ENCODE results near the gene KIRREL1.

KIRREL1 gene

GRCh38 chr1:158037008-158037865, 43.8 kb downstream of the KIRREL1 start:
- DNase-seq = no peak

- no peak for DNase-seq
Observed at GRCh38 chr1:158037866-158038359, 44.5 kb downstream of the KIRREL1 start.

- DNase-seq = no peak
Observed at GRCh38 chr1:158038793-158039192, 45.3 kb downstream of the KIRREL1 start.

- DNase-seq = no peak
Observed at GRCh38 chr1:158039380-158039779, 45.9 kb downstream of the KIRREL1 start.

DNA sequence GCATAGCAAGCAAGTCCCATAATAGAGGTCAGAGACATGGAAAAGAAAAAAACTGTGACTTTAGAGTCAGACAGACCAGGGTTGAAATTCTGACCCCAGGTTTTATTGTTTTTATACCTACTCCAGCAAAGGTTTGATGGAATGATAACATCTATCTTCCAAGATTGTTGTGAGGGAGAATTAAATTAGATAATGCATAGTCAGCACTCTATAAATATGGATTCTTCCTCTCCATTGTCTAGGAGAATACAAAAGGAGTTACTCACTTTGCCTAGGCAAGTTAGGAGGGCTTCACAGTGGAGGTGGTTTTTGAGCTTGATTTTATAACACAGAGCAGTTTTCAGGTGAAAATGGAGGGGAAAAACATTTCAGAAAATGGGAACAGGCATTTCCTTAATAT, 46.9 kb downstream of the KIRREL1 start:
- DNase-seq = no peak

- no peak for DNase-seq
Observed at GRCh38 chr1:158043232-158043631, 49.8 kb downstream of the KIRREL1 start.

- no peak for DNase-seq
Observed at GRCh38 chr1:158045639-158046038, 52.2 kb downstream of the KIRREL1 start.

DNA sequence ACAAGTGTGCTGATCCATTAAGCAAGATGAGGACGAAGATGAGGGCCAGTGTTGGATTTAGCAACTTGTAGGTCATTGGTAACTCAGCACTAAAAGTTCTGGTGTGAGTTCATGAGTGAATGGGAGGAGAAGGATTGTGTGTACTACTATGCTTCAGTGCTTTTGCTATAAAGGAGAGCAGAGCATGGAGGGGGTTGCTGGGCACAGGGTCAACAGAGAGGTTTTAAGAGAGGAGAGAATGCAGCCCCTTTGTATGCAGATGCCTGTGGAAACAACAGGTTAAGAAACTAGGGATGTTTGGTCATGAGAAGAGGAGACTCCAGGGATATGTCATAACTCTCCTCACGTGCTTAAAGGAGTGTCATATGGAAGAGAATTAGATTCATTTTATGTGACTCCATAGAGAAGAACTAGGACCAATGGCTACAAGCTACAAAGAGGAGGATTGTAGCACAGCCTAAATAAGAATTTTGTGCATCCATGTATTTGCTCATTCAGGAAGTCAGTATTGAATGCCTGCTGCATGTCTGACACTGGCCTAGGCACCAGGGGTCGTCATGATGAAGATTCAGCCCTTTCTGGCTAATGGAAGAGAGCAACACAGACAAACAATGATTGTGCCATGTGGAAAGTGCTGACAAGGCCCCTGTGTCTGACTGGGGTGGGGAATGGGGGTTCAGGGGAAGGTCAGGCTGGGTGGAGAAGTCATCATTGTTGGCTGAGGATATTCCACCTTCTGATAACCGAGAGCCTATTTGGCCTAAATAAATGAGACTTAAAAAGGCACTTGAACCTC, 53.5 kb downstream of the KIRREL1 start:
- no peak for DNase-seq

GRCh38 chr1:158048371-158049067, 55.1 kb downstream of the KIRREL1 start:
- no peak for DNase-seq

DNA sequence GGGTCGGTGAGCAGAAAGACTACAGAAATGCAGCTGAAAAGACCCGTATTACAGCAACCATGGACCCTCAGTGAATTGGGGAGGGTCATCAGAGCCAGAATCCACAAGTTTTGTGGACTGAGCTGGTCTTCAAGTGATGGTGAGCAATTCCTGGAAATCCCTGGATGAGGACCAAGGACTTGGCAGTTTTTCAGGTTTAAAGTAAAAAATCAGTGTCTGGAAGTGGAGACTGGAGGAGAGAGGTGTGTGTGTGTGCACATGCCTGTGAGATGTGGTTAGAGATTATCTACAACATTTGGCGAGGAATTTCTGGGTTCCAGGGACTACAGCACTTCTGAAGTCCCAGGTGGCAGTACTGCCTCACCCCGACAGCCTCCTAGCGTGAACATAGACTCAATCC, 56.4 kb downstream of the KIRREL1 start:
- no peak for DNase-seq

- DNase-seq = no peak
Observed at GRCh38 chr1:158053276-158053675, 59.8 kb downstream of the KIRREL1 start.

- DNase-seq = no peak
Observed at GRCh38 chr1:158054721-158055120, 61.3 kb downstream of the KIRREL1 start.

- DNase-seq = peak in 1 of 2 donors; percentile 93
Observed at GRCh38 chr1:158055854-158056253, 62.4 kb downstream of the KIRREL1 start.

- DNase-seq = no peak
Observed at GRCh38 chr1:158056498-158056897, 63.1 kb downstream of the KIRREL1 start.

DNA sequence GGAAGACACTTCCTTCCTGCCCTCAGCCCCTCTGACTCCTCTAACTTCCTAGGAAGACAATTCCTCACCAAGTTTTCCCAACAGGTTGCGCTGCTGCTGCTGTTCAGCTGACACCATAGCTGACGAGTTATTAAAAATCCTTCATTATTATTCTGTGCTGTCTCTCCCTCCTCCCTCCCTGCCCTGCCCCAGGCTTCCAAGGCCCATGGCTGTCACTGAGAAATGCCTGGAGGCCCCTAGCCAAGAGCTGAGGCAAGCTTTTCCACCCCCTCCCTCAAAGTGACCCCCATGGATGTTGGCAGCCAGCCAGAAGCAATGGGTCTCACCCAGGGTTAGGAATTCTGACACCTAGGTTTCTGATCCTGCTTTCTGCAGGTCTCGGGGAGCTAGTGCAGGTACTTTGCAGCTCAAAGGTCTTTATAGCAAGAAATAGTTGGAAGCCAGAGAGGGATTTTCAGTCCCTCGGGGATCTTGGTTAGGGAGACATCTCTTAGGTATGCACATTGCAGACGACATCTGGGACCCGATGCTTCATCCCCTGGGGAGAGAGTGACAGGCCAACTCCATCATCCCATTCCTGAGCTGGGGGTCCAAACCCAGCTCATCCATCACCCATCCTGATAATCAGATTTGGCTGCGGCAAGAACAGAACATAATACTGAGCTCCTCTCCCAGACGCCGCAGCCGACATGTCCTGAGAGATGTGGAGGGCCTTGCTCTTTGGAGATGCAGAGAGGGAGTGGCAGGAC, 65.0 kb downstream of the KIRREL1 start:
- no peak for DNase-seq

- DNase-seq = no peak
Observed at GRCh38 chr1:158059984-158060383, 66.5 kb downstream of the KIRREL1 start.

DNA sequence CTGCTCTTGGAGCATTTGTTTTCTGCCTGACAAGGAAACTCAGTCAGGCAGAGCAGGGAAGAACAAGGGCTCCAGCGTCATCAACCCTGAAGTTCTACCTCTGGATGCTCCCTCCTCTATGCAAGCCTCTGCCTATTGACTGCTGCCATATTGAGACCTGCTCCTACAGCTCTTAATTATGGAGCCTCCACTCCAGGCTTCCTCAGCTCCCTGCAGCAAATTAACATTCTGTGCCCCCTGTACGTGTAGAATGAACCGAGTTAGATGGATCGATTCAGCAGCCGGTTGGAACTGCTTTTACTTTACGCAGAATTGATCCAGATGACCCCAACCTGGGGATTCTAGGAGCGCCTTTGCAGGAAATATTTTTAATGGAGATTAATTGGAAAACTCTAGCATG, 68.7 kb downstream of the KIRREL1 start:
- DNase-seq = no peak

DNA sequence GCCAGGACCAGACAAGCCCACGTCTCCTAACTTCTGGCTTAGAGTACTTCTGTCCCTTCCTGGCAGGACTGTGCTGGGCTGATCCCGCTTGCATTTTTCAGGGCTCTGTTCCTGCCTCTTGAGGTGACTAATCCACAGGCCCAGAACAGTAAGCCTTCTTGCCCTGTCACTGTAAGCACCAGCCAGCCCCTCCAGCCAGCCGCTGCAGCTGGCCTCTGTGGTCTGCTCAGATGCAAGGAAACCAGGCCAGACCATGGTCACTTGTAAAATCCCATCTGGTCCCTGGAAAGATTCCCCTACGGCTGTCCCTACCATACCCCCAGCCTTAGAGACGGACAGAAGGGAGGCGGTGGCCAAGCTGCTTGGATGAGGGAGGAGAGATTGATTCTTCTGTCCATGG, 74.2 kb downstream of the KIRREL1 start:
- DNase-seq = no peak

DNA sequence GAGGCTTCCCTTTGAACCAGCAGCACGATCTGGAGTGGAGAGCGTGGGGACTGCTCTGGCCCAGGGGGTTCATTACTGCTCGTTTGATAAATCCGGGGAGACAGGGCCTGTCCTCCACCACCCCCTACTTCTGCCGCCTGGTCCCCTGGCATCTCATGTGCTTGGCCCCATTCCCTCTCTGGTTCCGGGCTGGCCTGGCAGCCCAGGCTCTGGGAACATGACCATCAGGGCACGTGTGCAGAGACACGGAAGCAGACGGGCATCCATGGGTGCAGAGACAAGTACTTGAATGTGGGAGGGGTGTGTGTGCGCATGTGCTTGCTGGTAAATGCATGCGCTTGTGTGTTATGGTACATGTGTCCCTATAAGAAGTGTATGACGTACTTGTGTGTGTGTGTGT, 75.5 kb downstream of the KIRREL1 start:
- no peak for DNase-seq

DNA sequence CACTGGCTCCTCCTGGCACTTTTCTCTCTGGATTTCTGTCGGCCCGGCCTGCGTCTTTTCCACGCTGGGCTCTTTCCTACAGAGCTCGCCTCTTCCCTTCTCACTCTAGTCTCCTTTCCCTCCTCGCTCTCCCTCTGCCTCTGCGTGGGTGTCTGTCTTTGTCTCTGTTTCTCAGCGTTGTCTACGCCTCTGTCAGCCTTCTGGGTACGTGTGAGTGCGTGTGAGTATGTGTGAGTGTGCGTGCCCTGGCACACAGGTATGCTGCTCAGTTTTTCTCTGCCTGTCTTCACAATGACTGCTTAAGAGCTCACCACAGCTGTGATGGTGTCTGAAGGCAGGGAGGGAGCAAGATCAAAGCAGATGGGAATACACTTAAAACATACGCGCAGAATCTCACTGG, 77.7 kb downstream of the KIRREL1 start:
- DNase-seq = no peak

- DNase-seq = no peak
Observed at GRCh38 chr1:158075078-158075477, 81.6 kb downstream of the KIRREL1 start.

- DNase-seq = no peak
Observed at GRCh38 chr1:158076441-158076840, 83.0 kb downstream of the KIRREL1 start.

Data from bone marrow (tissue), 2 donors.